Daoy (cell line): ENCODE results near the gene KRT14. TPM values are rescaled to one million over a fixed set of nuclear protein-coding genes. Genes with fewer than 3 reads are reported as not detected.
"Not testable (repeated sequence)": the region's sequence is repeated elsewhere in the genome, so short reads cannot be mapped to it uniquely, and the experiment has no call there.

Source experiments
- DNase-seq: peaks from one replicate; pipeline ENCODE4 v3.0.0-alpha.2; 2015; ENCODE audit warnings: low read depth
- total RNA-seq: library from RNA; depleted of rRNA; stranded (reverse); fragments of >200 nt; shearing (Covaris generic); gene quantifications from 2 replicates; pipeline ENCODE4 v1.2.3, GENCODE V29; 2014; rRNA removed

KRT14 gene
- 0.63 and 1.4 TPM in 2 replicates for total RNA-seq

GRCh38 chr17:41586863-41587495, at the start of gene KRT14:
Gene KRT14, minus strand, starts transcription at chr17:41586895. Its CDS starts 61 bp downstream, at chr17:41586834.
- DNase-seq, result no peak

- peak; percentile 49 for DNase-seq
Measured at GRCh38 chr17:41635121-41636097, 48.7 kb upstream of the KRT14 start.

- DNase-seq, result no peak
Measured at GRCh38 chr17:41634639-41635038, 47.9 kb upstream of the KRT14 start.

GRCh38 chr17:41633556-41634199, 47.0 kb upstream of the KRT14 start:
- no peak for DNase-seq

- DNase-seq, result no peak
Measured at GRCh38 chr17:41632482-41633105, 45.9 kb upstream of the KRT14 start.

- no peak for DNase-seq
Measured at GRCh38 chr17:41631898-41632285, 45.2 kb upstream of the KRT14 start.

- DNase-seq, result no peak
Measured at GRCh38 chr17:41631025-41631897, 44.6 kb upstream of the KRT14 start.

- no peak for DNase-seq
Measured at GRCh38 chr17:41629826-41630670, 43.4 kb upstream of the KRT14 start.

GRCh38 chr17:41629316-41629715, 42.6 kb upstream of the KRT14 start:
- DNase-seq, result no peak

- not testable (repeated sequence) for DNase-seq
Measured at GRCh38 chr17:41628621-41629255, 42.0 kb upstream of the KRT14 start.

GRCh38 chr17:41628073-41628370, 41.3 kb upstream of the KRT14 start:
- not testable (repeated sequence) for DNase-seq

GRCh38 chr17:41627316-41628072, 40.8 kb upstream of the KRT14 start:
- no peak for DNase-seq

- DNase-seq, result peak; percentile 49
Measured at GRCh38 chr17:41626914-41627295, 40.2 kb upstream of the KRT14 start.

GRCh38 chr17:41626028-41626913, 39.6 kb upstream of the KRT14 start:
- not testable (repeated sequence) for DNase-seq

- DNase-seq, result peak; percentile 95
Measured at GRCh38 chr17:41625602-41626001, 38.9 kb upstream of the KRT14 start.

- peak; percentile 92 for DNase-seq
Measured at GRCh38 chr17:41624208-41625101, 37.8 kb upstream of the KRT14 start, which contains the start of gene KRT17. Gene KRT17, minus strand, starts transcription at chr17:41624575. Its CDS starts 66 bp downstream, at chr17:41624509.
